Lower leg skin (tissue), 3 donors: ENCODE measurements around the gene TPM1.

ENCODE experiments used
- POLR2A ChIP-seq, 2 donors: fragments of 450-650 bp; IDR thresholded peaks; one replicate each; pipeline ENCODE4 v1.6.1; 2016 to 2017; ENCODE audit warnings: antibody characterized with exemption in 2 of 2, mild to moderate bottlenecking in 1 of 2, moderate library complexity in 1 of 2
- TF ChIP-seq, protein P1 (sequence below), 3 donors: fragments of 450-650 bp; IDR thresholded peaks; one replicate each; pipeline ENCODE4 v1.5.1; 2016; ENCODE audit warnings: antibody characterized with exemption in 3 of 3, mild to moderate bottlenecking in 3 of 3, moderate library complexity in 2 of 3

DNA sequence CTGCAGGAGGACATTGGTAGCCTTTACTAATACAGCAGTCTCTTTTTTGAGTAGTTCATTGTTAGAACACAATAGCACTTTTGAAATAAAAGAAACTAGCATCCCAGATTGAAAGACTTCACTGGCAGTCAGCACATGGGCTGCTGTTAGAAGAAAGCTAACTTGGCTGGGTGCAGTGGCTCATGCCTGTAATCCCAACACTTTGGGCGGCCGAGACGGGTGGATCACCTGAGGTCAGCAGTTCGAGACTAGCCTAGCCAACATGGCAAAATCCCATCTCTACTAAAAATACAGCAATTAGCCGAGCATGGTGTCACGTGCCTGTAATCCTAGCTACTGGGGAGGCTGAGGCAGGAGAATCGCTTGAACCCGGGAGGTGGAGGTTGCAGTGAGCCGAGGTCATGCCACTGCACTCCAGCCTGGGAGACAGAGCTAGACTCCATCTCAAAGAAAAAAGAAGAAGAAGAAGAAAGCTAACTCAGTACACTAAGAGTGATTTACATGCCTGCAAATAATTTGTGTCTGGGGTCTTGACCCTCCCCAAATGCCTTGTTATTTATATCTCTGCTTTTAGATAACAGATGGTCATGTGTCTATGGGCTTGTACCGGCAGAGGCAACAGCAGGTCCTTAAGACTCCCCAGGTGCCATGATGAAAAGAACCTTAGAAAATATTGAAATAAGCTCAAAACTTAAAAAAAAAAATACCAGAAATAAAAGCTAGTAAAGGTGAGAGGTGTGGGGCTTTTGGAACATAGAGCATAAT, 9.7 kb downstream of the TPM1 start:
- TF ChIP-seq, protein P1, sequence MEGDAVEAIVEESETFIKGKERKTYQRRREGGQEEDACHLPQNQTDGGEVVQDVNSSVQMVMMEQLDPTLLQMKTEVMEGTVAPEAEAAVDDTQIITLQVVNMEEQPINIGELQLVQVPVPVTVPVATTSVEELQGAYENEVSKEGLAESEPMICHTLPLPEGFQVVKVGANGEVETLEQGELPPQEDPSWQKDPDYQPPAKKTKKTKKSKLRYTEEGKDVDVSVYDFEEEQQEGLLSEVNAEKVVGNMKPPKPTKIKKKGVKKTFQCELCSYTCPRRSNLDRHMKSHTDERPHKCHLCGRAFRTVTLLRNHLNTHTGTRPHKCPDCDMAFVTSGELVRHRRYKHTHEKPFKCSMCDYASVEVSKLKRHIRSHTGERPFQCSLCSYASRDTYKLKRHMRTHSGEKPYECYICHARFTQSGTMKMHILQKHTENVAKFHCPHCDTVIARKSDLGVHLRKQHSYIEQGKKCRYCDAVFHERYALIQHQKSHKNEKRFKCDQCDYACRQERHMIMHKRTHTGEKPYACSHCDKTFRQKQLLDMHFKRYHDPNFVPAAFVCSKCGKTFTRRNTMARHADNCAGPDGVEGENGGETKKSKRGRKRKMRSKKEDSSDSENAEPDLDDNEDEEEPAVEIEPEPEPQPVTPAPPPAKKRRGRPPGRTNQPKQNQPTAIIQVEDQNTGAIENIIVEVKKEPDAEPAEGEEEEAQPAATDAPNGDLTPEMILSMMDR (IDR thresholded peaks at IDR 0.05), result no peak
- TF ChIP-seq POLR2A (IDR thresholded peaks at IDR 0.05), result no peak
